ENCODE data around the gene TCF12.
"Not testable (repeated sequence)": the region's sequence is repeated elsewhere in the genome, so short reads cannot be mapped to it uniquely, and the experiment has no call there.

TCF12 gene

DNA sequence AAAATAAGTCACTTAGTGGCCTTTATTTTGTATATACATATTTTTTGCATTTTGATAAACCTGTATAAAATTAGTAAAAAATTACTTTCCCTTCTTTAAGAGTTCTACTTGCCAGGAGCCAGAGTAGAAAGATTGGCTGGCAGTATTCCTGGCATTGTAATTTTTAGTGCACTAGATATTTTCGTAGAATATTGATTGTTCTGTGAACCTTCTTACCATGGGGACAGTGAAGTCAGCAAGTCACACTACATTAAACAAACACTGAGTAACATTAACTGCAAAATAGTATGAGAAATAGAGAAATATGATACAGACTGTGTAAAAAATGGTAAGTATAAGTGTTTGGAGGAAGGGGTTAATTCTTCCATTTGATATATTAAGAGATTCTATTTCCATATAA lies 26.0 kb downstream of the TCF12 start:
- in situ Hi-C loops (cut with HindIII; ENCODE audit: low sequenced_read_pairs), result no loop called here

DNA sequence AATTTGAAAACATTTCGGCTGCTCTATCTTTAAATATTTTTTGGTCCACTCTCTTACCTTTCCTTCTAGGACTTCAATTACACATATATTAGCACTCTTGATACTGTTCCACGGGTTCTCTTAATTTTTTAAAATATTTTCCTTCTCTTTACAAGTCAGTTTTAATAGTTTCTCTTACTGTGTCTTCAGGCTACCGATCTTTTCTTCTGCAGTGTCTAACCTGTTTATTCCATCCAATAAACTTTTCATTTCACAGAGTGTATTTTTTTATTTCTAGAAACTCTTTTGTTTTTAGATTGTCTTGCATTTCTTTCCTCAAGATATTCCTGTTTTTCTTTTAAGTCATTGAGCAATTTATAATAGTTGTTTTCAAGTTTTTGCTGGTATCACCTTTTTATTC lies 27.7 kb downstream of the TCF12 start:
- in situ Hi-C loops (cut with HindIII; ENCODE audit: low sequenced_read_pairs), result no loop called here

DNA sequence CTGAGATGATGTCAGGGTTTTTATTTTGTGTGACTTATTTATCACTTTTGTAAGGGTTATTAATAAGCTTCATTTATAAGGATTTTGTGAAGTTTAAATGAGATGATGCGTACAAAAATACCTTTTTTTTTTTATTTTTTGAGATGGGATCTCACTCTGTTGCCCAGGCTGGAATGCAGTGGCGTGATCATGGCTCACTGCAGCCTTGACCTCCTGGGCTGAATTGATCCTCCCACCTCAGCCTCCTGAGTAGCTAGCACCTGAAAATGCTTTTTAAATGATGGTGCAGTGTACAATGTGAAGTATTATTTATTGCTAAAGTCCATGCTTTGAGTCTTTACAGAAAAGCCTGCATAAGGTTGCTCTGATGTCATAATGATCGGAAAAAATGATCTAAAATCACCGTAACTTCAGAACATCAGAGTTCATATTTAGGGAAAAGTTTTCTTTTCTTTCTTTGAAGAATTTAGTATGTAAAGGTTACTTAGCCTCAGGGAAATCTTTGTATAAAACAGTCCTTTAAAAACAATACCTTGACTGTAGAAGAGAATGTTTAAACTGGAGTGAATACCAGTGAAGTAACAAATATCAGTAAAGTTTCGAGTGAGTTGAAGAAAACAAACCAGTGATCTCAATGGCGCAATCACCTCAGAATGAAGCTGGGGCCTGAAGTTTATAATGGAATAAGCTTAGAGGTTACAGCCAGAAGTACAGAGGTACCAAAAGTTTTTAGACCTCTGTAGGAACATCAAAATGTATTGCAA lies 29.7 kb downstream of the TCF12 start:
- in situ Hi-C loops (cut with HindIII; ENCODE audit: low sequenced_read_pairs), result no loop called here

DNA sequence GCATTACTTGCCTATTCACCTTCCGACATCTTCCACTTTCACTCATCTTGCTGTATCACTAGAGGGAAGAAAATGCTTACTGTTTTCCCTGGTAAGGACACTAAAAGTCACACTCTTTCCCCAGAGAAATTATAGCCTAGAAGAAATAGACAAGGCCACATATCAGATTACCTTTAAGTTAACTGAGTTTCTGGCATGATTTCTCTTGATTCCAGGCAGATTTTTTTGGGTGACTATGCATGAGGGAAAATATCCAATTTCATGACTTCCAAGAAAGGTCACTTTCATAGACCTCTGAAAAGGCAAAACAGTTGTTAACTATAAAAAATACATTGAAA lies 30.3 kb downstream of the TCF12 start:
- in situ Hi-C loops (cut with HindIII; ENCODE audit: low sequenced_read_pairs), result no loop called here

DNA sequence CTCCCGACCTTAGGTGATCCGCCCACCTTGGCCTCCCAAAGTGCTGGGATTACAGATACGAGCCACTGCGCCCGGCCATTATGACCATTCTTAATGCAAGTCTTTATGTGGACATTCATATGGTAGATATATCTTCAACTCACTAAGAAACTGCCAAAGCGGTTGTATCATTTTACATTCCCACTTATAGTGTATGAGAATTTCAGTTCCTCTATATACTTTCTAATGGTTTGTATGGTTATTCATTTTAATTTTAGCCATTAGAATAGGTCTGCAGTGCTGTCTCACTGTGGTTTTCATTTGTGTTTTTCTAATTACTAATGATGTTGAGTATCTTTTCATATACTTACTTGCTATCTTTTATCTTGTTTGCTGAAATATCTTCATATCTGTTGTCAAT lies 32.5 kb downstream of the TCF12 start:
- in situ Hi-C loops (cut with HindIII; ENCODE audit: low sequenced_read_pairs), result no loop called here

DNA sequence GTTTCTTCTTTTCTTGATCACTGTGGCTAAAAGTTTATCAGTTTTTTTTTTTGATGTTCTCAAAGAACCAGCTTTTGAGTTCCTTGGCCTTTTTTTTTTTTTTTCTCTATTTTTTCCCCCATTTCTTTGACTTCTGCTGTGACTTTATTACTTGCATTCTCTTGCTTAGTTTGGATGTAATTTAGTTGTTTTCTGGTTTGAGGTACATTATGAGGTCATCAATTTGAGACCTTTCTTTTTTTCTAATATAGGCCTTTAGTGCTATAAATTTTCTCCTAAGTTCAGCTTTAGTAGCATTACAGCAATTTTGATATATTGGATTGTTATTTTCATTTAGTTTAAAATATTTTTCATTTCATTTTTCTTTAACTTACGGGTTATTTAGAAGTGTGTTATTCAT lies 35.3 kb downstream of the TCF12 start:
- in situ Hi-C loops (cut with HindIII; ENCODE audit: low sequenced_read_pairs), result no loop called here

DNA sequence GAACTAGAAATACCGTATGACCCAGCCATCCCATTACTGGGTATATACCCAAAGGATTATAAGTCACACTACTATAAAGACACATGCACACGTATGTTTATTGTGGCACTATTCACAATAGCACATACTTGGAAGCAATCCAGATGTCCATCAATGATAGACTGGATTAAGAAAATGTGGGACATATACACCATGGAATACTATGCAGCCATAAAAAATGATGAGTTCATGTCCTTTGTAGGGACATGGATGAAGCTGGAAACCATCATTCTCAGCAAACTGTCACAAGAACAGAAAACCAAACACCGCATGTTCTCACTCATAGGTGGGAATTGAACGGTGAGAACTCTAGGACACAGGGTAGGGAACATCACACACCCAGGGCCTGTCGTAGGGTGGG lies 36.6 kb downstream of the TCF12 start:
- in situ Hi-C loops (cut with HindIII; ENCODE audit: low sequenced_read_pairs), result not testable (repeated sequence)

DNA sequence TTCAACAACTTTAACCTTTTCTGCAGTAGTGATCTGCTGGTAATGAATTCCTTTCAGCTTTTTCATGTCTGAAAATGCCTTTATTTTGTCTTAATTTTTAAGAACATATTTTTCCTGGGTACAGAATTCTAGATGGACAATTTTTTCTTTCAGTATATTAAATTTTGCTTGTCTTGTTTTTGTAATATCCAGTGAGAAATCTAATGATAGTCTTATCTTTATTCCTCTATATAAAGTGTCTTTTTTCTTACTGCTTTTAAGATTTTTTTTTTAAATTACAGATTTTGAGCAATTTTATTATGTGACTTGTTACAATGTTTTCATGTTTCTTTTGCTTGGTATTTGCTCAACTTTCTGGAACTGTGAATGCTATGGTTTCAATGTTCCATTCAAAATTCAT lies 38.1 kb downstream of the TCF12 start:
- in situ Hi-C loops (cut with HindIII; ENCODE audit: low sequenced_read_pairs), result no loop called here

DNA sequence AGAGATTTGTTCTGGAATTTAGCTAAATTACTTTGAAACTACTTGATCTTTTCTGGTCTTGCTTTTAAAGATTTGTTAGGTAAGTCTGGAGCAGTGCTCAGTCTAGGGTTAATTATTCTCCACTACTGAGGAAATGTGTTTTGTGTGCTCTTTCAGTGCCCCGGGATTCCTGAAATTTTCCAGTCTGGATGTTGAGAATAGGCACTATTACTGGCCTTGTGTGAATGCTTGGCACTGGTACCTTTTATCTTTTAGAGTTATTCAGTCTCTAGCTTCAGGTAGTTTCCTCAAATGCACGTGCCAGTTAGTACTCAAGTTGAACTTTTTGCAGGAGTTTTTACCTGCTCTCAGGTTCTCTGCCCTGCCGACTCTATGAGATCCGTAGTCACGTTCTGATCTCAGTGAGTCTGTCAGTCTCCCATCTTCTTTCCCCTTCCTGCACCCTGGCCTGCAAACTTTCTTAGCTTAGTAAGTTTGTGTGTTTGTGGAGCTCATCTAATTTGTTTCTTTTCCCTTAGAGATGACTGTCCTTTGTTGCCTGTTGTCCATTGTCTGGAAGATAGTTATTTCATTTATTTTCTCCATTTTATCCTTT lies 39.5 kb downstream of the TCF12 start:
- in situ Hi-C loops (cut with HindIII; ENCODE audit: low sequenced_read_pairs), result no loop called here

DNA sequence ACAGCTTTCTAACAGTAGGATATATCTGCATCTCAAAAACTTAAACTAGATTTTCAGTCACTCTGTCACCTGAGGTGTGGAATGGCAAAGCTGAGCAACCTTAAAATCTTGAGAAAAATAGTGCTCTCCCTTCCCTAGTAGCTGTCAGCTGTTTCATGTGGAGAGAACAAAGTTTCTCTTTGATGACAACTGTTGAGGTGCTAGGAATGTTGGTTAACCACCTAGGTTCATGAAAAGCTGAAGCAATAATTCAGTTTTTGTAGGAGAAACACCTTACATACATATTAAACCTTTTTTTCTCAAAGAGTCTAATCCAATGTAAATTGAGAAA lies 40.8 kb downstream of the TCF12 start:
- in situ Hi-C loops (cut with HindIII; ENCODE audit: low sequenced_read_pairs), result no loop called here

DNA sequence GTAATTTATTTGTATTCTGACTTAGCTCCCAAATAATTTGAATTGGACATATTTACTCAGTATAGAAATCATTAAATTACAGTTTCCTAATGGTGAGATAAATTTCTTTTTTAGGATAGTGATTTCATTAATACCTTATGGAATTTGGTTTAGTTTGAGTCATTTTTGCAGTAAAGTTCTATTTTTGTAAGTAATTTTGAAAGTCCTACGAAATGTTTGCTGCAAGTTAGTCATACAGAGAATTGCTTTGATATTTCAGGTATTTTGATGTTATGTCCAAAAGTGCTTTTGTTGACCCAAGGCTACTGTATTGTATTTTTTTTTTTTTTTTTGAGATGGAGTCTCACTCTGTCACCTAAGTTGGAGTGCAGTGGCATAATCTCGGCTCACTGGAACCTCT lies 41.7 kb downstream of the TCF12 start:
- in situ Hi-C loops (cut with HindIII; ENCODE audit: low sequenced_read_pairs), result no loop called here

DNA sequence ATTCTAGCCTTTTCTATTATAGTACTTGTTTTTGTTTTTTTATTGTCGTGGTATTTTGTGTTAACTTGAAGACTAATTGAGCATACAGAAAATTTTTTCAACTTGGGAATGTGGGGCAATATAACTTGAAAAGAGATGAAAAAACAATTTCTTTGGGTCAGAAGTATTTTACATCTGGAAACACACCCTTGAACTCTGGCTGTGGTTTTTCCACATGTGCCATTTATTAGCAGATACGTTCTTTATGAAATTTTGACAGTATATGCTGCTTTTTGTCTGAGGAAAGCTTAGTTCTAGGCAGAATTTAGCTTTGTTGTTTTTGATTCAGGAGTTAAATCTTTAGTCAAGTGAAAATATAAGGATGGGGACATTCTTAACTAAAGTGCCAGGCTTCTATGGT lies 44.7 kb downstream of the TCF12 start:
- in situ Hi-C loops (cut with HindIII; ENCODE audit: low sequenced_read_pairs), result no loop called here

DNA sequence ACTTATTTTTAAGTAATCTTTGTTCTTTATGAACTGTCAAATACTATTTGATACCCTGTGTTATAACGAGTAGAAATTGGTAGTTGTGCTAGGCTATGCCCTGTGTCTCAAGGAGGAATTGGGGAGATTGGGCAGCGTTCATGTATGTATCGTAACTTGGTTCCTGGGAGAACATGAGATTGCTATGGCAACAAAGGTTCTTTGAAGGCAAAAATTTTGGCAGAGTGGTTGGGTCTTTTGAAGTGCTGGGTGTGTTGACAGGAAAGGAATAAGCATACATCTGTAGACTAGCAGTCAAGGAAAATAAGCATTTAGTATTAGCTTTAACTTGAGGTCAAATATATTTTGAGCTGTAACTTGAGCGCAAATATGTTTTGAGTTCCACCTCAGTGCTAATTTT lies 45.3 kb downstream of the TCF12 start:
- in situ Hi-C loops (cut with HindIII; ENCODE audit: low sequenced_read_pairs), result no loop called here

DNA sequence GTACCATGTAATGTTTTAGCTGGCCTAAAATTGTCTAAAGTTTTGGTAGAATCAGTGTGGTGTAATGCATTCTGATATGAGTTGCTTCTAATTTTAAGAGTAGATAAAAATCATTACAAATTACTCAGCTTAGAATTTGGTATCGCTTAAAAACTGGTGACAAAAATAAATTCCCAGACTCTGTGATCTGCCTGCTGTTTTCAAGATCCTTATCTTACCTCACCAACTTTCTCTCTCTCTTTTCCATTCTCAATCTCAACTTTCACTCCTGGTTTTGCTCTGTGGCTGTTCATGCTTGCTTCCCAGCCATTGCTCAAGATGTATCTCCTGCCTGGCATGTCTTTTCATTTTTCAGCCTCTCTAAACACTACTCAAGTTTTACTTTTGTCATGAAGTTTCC lies 45.7 kb downstream of the TCF12 start:
- in situ Hi-C loops (cut with HindIII; ENCODE audit: low sequenced_read_pairs), result no loop called here

DNA sequence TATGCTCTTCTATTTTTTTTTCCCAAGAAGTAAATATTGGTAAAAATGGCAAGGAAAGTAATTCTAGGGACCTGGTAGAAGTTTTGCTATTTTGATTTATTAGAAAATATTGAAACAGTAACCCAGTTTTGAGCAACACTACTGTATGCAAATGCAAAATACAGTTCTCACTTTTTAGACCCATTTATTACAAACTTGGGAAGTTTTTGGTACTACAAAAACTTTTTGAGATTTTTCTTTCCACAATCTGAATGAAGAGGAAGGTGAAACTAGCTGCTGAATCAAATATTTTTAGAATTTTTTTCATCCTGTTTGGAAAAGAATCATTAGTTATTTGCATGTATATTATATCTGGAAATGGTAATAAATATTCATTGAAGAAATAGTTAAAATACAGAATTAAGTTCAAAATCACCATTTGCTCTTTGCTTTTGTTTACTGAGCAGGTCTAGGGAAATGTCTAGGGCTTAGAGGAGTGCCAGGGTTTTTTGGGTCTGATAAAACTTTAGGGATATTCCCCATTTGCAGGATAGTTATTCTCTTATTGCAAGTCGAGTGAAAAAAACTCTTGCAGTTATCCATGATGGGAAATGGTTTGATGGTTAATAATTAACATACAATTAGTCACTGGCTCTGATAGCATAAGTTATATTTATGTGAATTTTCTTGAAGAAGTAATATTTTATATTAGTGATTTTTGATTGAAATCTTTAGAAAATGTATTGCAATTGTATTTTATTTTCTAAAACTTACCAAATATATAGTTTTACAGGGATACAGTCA lies 47.0 kb downstream of the TCF12 start:
- in situ Hi-C loops (cut with HindIII; ENCODE audit: low sequenced_read_pairs), result no loop called here

DNA sequence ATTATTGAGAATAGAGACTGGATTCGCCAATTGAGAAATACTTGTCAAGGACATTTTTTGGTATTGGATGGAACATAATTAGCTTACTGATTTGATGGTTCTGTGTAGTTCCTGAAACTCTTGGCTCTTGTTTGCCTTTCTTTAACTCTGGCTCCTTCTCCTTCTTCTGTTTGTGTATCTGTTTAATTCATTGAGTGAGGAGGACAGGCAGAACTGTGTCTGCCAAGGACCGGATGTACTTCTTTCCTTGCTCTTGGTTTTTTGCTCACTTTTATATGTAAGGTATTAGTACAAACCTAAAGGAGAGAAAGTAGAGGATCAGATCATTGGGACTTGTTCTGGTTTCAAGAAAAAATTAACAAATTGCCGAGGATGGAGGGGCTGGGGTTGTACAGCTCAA lies 48.9 kb downstream of the TCF12 start:
- in situ Hi-C loops (cut with HindIII; ENCODE audit: low sequenced_read_pairs), result no loop called here

DNA sequence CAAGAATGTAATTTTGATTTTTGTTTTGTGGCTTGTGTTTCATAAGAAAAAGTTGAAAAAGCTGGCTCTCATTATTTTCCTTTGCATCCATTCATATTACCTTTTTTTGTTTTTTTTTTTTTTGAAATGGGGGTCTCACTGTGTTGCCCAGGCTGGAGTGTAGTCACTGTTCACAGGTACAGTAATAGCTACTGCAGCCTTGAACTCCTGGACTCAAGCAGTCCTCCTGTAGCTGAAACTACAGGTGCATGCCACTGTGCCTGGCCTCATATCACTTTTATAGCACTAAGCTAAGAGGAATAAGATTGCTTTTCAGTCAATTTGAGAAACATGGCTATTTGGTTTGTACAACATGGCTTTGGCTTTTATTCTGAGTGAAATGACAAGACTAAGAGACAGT lies 49.8 kb downstream of the TCF12 start:
- in situ Hi-C loops (cut with HindIII; ENCODE audit: low sequenced_read_pairs), result no loop called here

DNA sequence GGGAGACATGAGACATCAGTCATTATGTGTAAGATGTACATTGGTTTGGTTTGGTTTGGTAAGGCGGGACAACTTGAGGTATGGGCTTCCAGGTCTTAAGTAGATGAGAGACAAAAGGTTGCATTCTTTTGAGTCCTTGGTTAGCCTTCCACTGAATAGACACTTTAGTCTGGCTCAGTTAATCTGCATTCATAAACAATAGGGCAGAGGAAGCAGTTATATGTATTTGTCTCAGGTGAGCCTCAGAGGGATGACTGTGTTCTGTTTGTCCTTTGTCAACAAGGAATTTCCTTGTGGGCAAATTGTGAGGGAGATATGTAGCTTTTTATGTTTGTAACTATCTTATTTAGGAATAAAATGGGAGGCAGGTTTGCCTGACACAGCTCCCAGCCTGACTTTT lies 50.4 kb downstream of the TCF12 start:
- in situ Hi-C loops (cut with HindIII; ENCODE audit: low sequenced_read_pairs), result no loop called here

DNA sequence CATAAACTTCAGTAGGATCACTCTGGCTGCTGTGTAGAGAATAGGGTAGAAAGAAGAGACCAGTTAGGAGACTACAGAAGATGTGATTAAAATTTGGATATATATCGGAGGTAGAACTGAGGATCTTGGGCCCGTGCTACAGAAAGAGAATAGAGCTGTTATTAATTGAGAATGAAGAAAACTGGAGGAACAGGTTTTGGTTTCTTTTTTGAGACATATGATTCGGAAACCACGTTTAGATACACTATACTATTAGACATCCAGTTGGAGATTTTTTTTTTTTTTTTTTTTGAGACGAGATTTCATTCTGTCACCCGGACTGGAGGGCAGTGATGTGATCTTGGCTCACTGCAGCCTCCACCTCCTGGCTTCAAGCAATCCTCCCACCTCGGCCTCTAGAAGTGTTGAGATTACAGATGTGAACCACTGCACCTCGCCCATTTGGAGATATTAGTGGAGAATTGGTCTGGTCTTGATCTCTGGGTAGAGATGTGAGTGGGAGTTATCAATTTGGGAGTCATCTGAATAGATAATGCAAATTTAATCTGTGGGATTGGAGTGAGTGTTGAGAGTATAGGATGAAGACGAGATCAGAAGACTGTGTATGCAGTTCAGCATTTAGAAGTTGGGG lies 50.9 kb downstream of the TCF12 start:
- in situ Hi-C loops (cut with HindIII; ENCODE audit: low sequenced_read_pairs), result no loop called here

DNA sequence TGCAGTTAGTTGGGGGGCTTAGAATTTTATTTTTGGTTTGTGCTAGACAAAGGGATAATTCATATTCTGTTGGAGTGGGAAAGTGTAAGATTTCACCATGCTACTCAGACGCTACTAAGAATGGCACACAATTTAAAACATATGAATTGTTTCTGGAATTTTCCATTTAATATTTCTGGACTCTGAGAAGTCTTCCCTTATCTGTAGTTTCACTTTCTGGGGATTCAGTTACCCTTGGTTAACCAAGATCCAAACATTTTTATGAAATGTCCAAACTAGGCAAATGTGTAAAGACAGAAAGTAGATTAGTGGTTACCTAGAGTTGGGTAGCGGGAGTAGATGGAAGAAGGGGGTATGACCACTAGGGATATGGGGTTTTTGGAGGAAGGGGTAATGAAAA lies 53.1 kb downstream of the TCF12 start:
- in situ Hi-C loops (cut with HindIII; ENCODE audit: low sequenced_read_pairs), result no loop called here

DNA sequence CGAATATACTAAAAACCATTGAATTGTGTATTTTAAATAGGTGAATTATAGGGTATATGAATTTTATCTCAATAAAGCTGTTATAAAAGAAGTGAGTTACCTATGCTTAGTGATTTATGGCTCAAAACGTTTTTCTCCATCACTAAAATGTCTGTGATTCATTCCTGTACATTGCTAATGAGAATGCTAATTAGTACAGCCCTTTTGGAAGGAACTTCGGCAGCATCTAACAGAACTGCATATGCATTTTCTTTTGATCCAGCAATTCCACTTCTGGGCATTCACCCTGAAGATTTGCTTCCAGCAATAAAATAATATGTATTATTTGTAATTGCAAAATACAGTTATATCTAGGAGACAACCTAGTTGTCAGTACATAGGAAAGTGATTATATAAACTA lies 53.6 kb downstream of the TCF12 start:
- in situ Hi-C loops (cut with HindIII; ENCODE audit: low sequenced_read_pairs), result no loop called here

DNA sequence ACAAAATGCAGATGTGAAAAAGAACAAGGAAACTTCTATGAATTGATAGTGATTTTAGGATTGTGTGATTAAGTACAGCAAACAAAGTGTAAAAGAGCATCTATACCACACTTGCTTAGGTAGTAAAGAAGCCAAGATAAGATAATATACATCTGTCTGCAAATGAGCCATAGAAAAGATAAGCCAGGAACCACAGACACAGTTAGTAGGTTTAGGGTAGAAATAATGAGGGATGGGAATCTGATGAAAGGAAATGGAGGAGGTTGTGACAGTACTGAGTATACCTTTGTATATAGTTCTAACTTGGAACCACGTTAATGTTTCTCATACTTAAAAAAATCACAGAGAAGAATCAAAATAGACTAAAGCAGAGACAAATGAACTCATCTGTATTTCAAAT lies 54.0 kb downstream of the TCF12 start:
- in situ Hi-C loops (cut with HindIII; ENCODE audit: low sequenced_read_pairs), result no loop called here
